HepG2 (cell line): ENCODE measurements around the gene PPP1R12C. TPM values are rescaled to one million over a fixed set of nuclear protein-coding genes. Genes with fewer than 3 reads are reported as not detected.

Experiments
- ATAC-seq: fragments of 200-7000 bp; cut with Tn5 transposase; 3 replicates; pipeline ENCODE4 v1.9.1; 2020; ENCODE audit warnings: mild to moderate bottlenecking, moderate library complexity
- BruUV-seq: library from RNA; stranded (reverse); fragments of 400-500 nt; replicated peaks from 2 replicates; lab custom pipeline; 2021; lab: Mats Ljungman, UMichigan
- CTCF ChIA-PET: fragments of 300-600 bp; formaldehyde crosslinking; extraction: SDS; loops from one replicate; lab custom pipeline; 2021; ENCODE audit warnings: low total read pairs, inconsistent platforms, low intra/inter-chr PET ratio; lab: Yijun Ruan, JAX
- POLR2A ChIA-PET: fragments of 350-600 bp; sonication (Branson Sonifier 250); formaldehyde crosslinking; loops from one replicate; lab custom pipeline; 2020; ENCODE audit warnings: antibody characterized with exemption, inconsistent platforms; lab: Yijun Ruan, JAX
- DNase-seq: peaks from one replicate; pipeline ENCODE4 v3.0.0-alpha.2; 2015; ENCODE audit warnings: low spot score
- FAIRE-seq: peaks from 3 replicates; lab custom pipeline; 2011; peaks lifted over from hg19 to GRCh38; lab: Jason Lieb, UNC
- H2AFZ ChIP-seq: one replicate; pipeline ENCODE4 v1.6.1; 2011; ENCODE audit warnings: low read length, inconsistent platforms
- H3K27ac ChIP-seq: fragments of 300-600 bp; 3 replicates; pipeline ENCODE4 v1.8.0; 2011; ENCODE audit warnings: mixed run types, mild to moderate bottlenecking, mixed read lengths, low read length, inconsistent platforms; ENCODE audit not compliant: insufficient read depth; ENCODE audit errors: extremely low read length
- H3K27me3 ChIP-seq, 2 experiments: fragments of 200-600 bp in 1 of 2; 2 replicates in 1 of 2; 3 replicates in 1 of 2; pipeline versions ENCODE4 v1.6.0 to v1.8.0; 2011; ENCODE audit warnings: low read length in 2 of 2, mild to moderate bottlenecking in 2 of 2, moderate library complexity in 2 of 2, inconsistent platforms in 1 of 2; ENCODE audit not compliant: insufficient read depth in 2 of 2, control insufficient read depth in 1 of 2
- H3K36me3 ChIP-seq, 2 experiments: fragments of 200-600 bp in 1 of 2; replicated peaks in 1 of 2; 2 replicates in 1 of 2; 3 replicates in 1 of 2; pipeline versions ENCODE4 v1.5.1 to v1.8.0; 2011; ENCODE audit warnings: low read length in 2 of 2, inconsistent platforms in 1 of 2; ENCODE audit not compliant: insufficient read depth in 2 of 2, control insufficient read depth in 1 of 2
- H3K4me1 ChIP-seq: 2 replicates; pipeline ENCODE4 v1.5.1; 2012; ENCODE audit warnings: low read length, inconsistent platforms; ENCODE audit not compliant: insufficient read depth
- H3K4me2 ChIP-seq: 2 replicates; pipeline ENCODE4 v1.6.0; 2011; ENCODE audit warnings: low read depth, low read length, inconsistent platforms
- H3K4me3 ChIP-seq, 3 experiments: fragments of 200-600 bp in 1 of 3; sonication (generic), shearing (Covaris generic) in 1 of 3; replicated peaks in 1 of 3; 2 replicates each; pipeline ENCODE4 v1.5.1; 2011 to 2016; ENCODE audit warnings: low read length in 3 of 3, inconsistent platforms in 2 of 3, low read depth in 2 of 3, mild to moderate bottlenecking in 2 of 3, control low read depth in 1 of 3, mixed read lengths in 1 of 3; ENCODE audit not compliant: insufficient read depth in 1 of 3
- H3K79me2 ChIP-seq: one replicate; pipeline ENCODE4 v1.6.1; 2011; ENCODE audit warnings: low read length, inconsistent platforms; ENCODE audit not compliant: insufficient read depth
- H3K9ac ChIP-seq: 2 replicates; pipeline ENCODE4 v1.6.0; 2011; ENCODE audit warnings: mild to moderate bottlenecking, low read depth, low read length, inconsistent platforms; ENCODE audit not compliant: insufficient read depth
- H3K9me3 ChIP-seq: 2 replicates; pipeline ENCODE4 v1.5.1; 2012; ENCODE audit warnings: mild to moderate bottlenecking, low read length
- H4K20me1 ChIP-seq: 2 replicates; pipeline ENCODE4 v1.6.0; 2011; ENCODE audit warnings: inconsistent platforms, mild to moderate bottlenecking, low read length, moderate library complexity; ENCODE audit not compliant: insufficient read depth
- HNF1A ChIP-seq, 2 experiments: sonication (generic) in 1 of 2; formaldehyde crosslinking in 1 of 2; IDR thresholded peaks; 2 replicates each; pipeline versions ENCODE4 v1.4.0 to v1.6.1; 2016 to 2020; ENCODE audit warnings: borderline replicate concordance in 1 of 2, low read depth in 1 of 2, mild to moderate bottlenecking in 1 of 2, missing genetic modification reagents in 1 of 2
- HNRNPH1 ChIP-seq: fragments of 200-400 bp; formaldehyde crosslinking; optimal IDR thresholded peaks from 2 replicates; pipeline ENCODE3; 2017; ENCODE audit warnings: mild to moderate bottlenecking, low read depth, low read length
- KDM1A ChIP-seq: IDR thresholded peaks from 2 replicates; pipeline ENCODE4 v1.6.1; 2016; ENCODE audit warnings: missing compliant biosample characterization
- RARA ChIP-seq: IDR thresholded peaks from 2 replicates; pipeline ENCODE4 v1.6.1; 2016; ENCODE audit warnings: missing genetic modification reagents, missing compliant biosample characterization
- SP1 ChIP-seq, 2 experiments: fragments of 450-650 bp in 1 of 2; sonication (generic) in 1 of 2; formaldehyde crosslinking in 1 of 2; IDR thresholded peaks; 2 replicates each; pipeline versions ENCODE4 v1.4.0 to v1.6.1; 2016 to 2020; ENCODE audit warnings: missing genetic modification reagents in 1 of 2
- TCF7 ChIP-seq: sonication (generic); IDR thresholded peaks from 2 replicates; pipeline ENCODE4 v1.6.1; 2016; ENCODE audit warnings: antibody characterized with exemption, low read depth
- ZNF143 ChIP-seq: sonication (generic); formaldehyde crosslinking; IDR thresholded peaks from 2 replicates; pipeline ENCODE4 v1.4.0; 2020; ENCODE audit warnings: missing genetic modification reagents
- WGBS: methylation state at CpG from one replicate; pipeline ENCODE4 v1.1.6; 2017; ENCODE audit warnings: low lambda C conversion rate; 5-methylcytosine and 5-hydroxymethylcytosine counted together
- in situ Hi-C: cut with HindIII; loops from 2 replicates; pipeline ENCODE4 v1.10.0; 2017; ENCODE audit warnings: low pct_unique_long_range_greater_than_20kb; ENCODE audit not compliant: extremely low pct_ligation_motif_present
- intact Hi-C: fragments of 100-400 bp; cut with micrococcal nuclease; formaldehyde crosslinking; loops from one replicate; pipeline ENCODE4 v1.10.0; 2022; ENCODE audit not compliant: unreplicated experiment
- polyA plus RNA-seq, 8 experiments: library from polyadenylated mRNA; depleted of rRNA in 3 of 8; stranded (reverse) in 7 of 8; unstranded in 1 of 8; fragments of >200 nt; fragmentation: Illumina TruSeq in 4 of 8; extraction: Trizol in 4 of 8; gene quantifications; 2 replicates each; pipeline versions ENCODE4 v1.2.1 to v1.2.3, GENCODE V29; 2011 to 2016; ENCODE audit warnings: low read depth in 4 of 8, missing spikeins in 1 of 8, mixed read lengths in 1 of 8; ENCODE audit not compliant: insufficient read depth in 1 of 8
- total RNA-seq, 5 experiments: library from RNA; depleted of rRNA; stranded (reverse); fragments of >200 nt; fragmentation: Illumina TruSeq; extraction: Trizol; gene quantifications; 2 replicates each; pipeline ENCODE4 v1.2.3, GENCODE V29; 2016; ENCODE audit warnings: low read depth in 1 of 5
- TF ChIP-seq, protein P1 (sequence below): IDR thresholded peaks from 2 replicates; pipeline ENCODE4 v1.6.1; 2016; ENCODE audit warnings: mild to moderate bottlenecking, missing biosample characterization, missing genetic modification reagents
- TF ChIP-seq, protein P2 (sequence below), 2 experiments: IDR thresholded peaks; 2 replicates each; pipeline ENCODE4 v1.6.1; 2011 to 2012; ENCODE audit warnings: low read length in 2 of 2, borderline replicate concordance in 1 of 2, low read depth in 1 of 2, mild to moderate bottlenecking in 1 of 2, moderate library complexity in 1 of 2

The PPP1R12C gene
- total and polyA plus RNA-seq, 2 of the 13 experiments (the other 11 are each of a cell fraction or from before 2014, with no cell fraction given): 29.7 to 30.3 TPM

GRCh38 chr19:55067869-55068268 lies 49.6 kb downstream of the PPP1R12C start:
- ATAC-seq: no peak
- no peak overlapping the region for H2AFZ ChIP-seq
- WGBS: 13% methylated on average over 3 of the region's 3 CpGs
- BruUV-seq: no TSS peak
- no peak overlapping the region for H3K27ac ChIP-seq
- peaks cover 15% of the 10 kb centered on the region for H3K4me1 ChIP-seq
- H3K9me3 ChIP-seq: no peaks in the 10 kb centered on the region
- no peaks in the 10 kb centered on the region for H3K79me2 ChIP-seq
- DNase-seq: no peak
- H3K4me2 ChIP-seq: no peak overlapping the region
- POLR2A ChIA-PET: no interaction called here
- no peaks in the 10 kb centered on the region for H3K36me3 ChIP-seq
- TF ChIP-seq TCF7: no peak
- no peak for TF ChIP-seq HNRNPH1
- TF ChIP-seq, protein P1, sequence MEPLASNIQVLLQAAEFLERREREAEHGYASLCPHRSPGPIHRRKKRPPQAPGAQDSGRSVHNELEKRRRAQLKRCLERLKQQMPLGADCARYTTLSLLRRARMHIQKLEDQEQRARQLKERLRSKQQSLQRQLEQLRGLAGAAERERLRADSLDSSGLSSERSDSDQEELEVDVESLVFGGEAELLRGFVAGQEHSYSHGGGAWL (CRISPR knock-in tag): no peak
- no peak for TF ChIP-seq RARA (CRISPR knock-in tag)
- intact Hi-C loops (no loop called here), in situ Hi-C loops (no loop called here)
- H4K20me1 ChIP-seq: no peaks in the 10 kb centered on the region
- FAIRE-seq: no peak
- CTCF ChIA-PET: no interaction called here
- no peak overlapping the region for H3K4me3 ChIP-seq
- no peak overlapping the region for H3K9ac ChIP-seq
- H3K27me3 ChIP-seq: peaks cover 2 to 38% of the 10 kb centered on the region in 2 experiments

- Histone ChIP-seq H3K4me2 (no peak overlapping the region), H4K20me1 (no peaks in the 10 kb centered on the region), H3K4me1 (peaks cover 24% of the 10 kb centered on the region), H3K79me2 (peaks cover 3% of the 10 kb centered on the region), H3K27ac (no peak overlapping the region), H2AFZ (no peak overlapping the region), H3K4me3 (no peak overlapping the region), H3K9me3 (no peaks in the 10 kb centered on the region), H3K27me3 (peaks cover 2 to 35% of the 10 kb centered on the region in 2 experiments), H3K36me3 (no peaks in the 10 kb centered on the region), H3K9ac (no peak overlapping the region)
- ChIA-PET CTCF (no interaction called here), POLR2A (no interaction called here)
- intact Hi-C loops (no loop called here), in situ Hi-C loops (no loop called here)
- no TSS peak for BruUV-seq
- DNase-seq (no peak), FAIRE-seq (no peak), ATAC-seq (no peak)
- 0% methylated on average over 2 of the region's 2 CpGs for WGBS
- TF ChIP-seq, protein P2, sequence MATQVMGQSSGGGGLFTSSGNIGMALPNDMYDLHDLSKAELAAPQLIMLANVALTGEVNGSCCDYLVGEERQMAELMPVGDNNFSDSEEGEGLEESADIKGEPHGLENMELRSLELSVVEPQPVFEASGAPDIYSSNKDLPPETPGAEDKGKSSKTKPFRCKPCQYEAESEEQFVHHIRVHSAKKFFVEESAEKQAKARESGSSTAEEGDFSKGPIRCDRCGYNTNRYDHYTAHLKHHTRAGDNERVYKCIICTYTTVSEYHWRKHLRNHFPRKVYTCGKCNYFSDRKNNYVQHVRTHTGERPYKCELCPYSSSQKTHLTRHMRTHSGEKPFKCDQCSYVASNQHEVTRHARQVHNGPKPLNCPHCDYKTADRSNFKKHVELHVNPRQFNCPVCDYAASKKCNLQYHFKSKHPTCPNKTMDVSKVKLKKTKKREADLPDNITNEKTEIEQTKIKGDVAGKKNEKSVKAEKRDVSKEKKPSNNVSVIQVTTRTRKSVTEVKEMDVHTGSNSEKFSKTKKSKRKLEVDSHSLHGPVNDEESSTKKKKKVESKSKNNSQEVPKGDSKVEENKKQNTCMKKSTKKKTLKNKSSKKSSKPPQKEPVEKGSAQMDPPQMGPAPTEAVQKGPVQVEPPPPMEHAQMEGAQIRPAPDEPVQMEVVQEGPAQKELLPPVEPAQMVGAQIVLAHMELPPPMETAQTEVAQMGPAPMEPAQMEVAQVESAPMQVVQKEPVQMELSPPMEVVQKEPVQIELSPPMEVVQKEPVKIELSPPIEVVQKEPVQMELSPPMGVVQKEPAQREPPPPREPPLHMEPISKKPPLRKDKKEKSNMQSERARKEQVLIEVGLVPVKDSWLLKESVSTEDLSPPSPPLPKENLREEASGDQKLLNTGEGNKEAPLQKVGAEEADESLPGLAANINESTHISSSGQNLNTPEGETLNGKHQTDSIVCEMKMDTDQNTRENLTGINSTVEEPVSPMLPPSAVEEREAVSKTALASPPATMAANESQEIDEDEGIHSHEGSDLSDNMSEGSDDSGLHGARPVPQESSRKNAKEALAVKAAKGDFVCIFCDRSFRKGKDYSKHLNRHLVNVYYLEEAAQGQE (IDR thresholded peaks at IDR 0.05; ENCODE audit: borderline replicate concordance in 1 of 2, low read depth in 1 of 2, low read length in 2 of 2): peak; percentile 58 to 92
- peak; percentile 80 for TF ChIP-seq ZNF143 (CRISPR knock-in tag)
- no peak for TF ChIP-seq SP1 (IDR thresholded peaks at IDR 0.05)
- TF ChIP-seq SP1 (CRISPR knock-in tag; IDR thresholded peaks at IDR 0.05): no peak
- TF ChIP-seq KDM1A (CRISPR knock-in tag): 0 out of 2 replicates have a peak, but pooled peaks have one; percentile 19
- no peak for TF ChIP-seq HNF1A (IDR thresholded peaks at IDR 0.05; ENCODE audit: low read depth)
- TF ChIP-seq HNF1A (CRISPR knock-in tag; IDR thresholded peaks at IDR 0.05; ENCODE audit: borderline replicate concordance): no peak
Observed at GRCh38 chr19:55066107-55066709, 51.2 kb downstream of the PPP1R12C start.
